GM19372 (cell line): ENCODE results near the gene TUBA3E.
"Not testable (repeated sequence)": the region's sequence is repeated elsewhere in the genome, so short reads cannot be mapped to it uniquely, and the experiment has no call there.

Experiments used
- ATAC-seq: cut with Tn5 transposase; IDR thresholded peaks from one replicate; pipeline ENCODE4 v1.9.1; 2021; ENCODE audit warnings: mild to moderate bottlenecking, low read depth, moderate library complexity; ENCODE audit not compliant: unreplicated experiment

The TUBA3E gene

DNA sequence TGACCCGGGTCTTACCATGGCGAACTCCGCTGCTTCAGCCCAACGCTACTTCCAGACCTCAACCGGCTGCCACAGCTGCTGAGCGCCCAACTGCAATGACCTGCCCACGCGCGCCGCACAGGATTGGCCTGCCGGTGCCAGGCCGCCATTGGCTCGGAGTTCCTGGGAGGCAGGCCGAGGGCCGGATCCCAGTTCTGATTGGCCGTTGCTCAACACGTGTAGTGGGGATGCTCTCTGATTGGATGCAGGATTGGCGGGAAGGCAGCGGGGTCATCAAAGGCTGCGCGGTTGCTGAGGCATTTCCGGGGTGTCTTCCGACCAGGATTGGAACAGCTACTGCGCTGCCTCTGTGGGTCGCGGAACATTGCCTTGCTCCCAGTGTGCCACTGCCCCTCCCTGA is at the start of gene TUBA3E:
Gene TUBA3E (minus strand): TSS at position 97 of the 400 bp plus-strand sequence. CDS start 79 bp downstream, at position 18.
- ATAC-seq, result no peak

GRCh38 chr2:130246430-130246829 is 48.2 kb upstream of the TUBA3E start:
- ATAC-seq, result no peak

- ATAC-seq, result no peak
Measured at GRCh38 chr2:130245976-130246375, 47.7 kb upstream of the TUBA3E start.

- ATAC-seq, result no peak
Measured at GRCh38 chr2:130243359-130243758, 45.1 kb upstream of the TUBA3E start.

- no peak for ATAC-seq
Measured at GRCh38 chr2:130241041-130241707, 42.9 kb upstream of the TUBA3E start.

- ATAC-seq, result not testable (repeated sequence)
Measured at GRCh38 chr2:130239581-130239980, 41.3 kb upstream of the TUBA3E start.

GRCh38 chr2:130233066-130233465 is 34.8 kb upstream of the TUBA3E start:
- ATAC-seq, result not testable (repeated sequence)

- ATAC-seq, result no peak
Measured at GRCh38 chr2:130231656-130232055, 33.4 kb upstream of the TUBA3E start.

- not testable (repeated sequence) for ATAC-seq
Measured at GRCh38 chr2:130230907-130231306, 32.7 kb upstream of the TUBA3E start.

DNA sequence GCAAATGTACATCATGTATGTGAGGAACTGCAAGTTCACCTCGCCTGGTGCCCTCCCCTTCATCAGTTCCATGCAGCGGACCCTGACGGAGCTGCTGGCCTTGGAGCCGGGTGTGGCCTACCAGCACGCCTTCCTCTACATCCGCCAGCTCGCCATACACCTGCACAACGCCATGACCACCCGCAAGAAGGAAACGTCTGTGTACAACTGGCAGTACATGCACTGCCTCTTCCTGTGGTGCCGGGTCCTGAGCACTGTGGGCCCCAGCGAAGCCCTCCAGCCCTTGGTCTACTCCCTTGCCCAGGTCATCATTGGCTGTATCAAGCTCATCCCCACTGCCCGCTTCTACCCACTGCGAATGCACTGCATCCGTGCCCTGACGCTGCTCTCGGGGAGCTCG is 32.1 kb upstream of the TUBA3E start:
- not testable (repeated sequence) for ATAC-seq

- not testable (repeated sequence) for ATAC-seq
Measured at GRCh38 chr2:130229161-130229510, 30.9 kb upstream of the TUBA3E start.

- not testable (repeated sequence) for ATAC-seq
Measured at GRCh38 chr2:130228467-130229160, 30.4 kb upstream of the TUBA3E start.

- ATAC-seq, result not testable (repeated sequence)
Measured at GRCh38 chr2:130228005-130228404, 29.8 kb upstream of the TUBA3E start.

DNA sequence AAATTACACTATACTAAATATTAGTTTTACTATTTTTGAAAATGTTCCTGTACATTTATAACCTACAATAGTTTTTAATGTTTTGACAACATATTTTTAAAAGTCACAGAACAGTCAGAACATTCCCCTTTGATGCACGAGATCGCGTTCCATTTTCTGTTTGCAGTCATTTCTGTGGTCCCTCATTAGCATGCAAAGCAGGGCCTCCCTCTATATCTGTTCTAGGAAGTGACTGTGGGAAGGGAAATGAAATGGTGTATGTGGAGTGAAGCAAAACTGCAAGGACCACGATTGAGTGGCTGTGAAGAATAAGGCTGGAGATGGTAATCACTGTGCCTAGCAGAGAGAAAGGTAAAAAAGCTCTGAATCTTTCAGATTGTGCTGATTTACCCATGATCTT is 24.3 kb upstream of the TUBA3E start:
- not testable (repeated sequence) for ATAC-seq

- ATAC-seq, result not testable (repeated sequence)
Measured at GRCh38 chr2:130220505-130220904, 22.3 kb upstream of the TUBA3E start.

DNA sequence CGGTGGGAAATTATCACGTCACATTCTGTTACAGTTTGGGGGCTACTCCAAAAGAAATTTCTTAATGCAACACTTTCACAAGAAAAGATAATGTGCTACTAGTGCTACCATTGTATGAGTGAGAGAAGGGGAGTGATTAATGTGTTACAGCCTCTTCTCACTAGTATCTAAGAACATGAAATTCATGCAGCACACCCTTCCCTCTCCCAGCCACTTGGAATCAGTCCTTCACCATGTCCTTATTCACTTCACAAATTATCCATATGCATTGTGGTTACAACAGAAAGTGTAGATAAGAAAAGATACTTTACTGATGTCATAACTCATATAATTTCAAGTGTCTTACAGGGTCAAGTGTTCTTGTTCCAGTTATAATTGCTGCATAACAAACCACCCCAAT is 20.9 kb upstream of the TUBA3E start:
- not testable (repeated sequence) for ATAC-seq

DNA sequence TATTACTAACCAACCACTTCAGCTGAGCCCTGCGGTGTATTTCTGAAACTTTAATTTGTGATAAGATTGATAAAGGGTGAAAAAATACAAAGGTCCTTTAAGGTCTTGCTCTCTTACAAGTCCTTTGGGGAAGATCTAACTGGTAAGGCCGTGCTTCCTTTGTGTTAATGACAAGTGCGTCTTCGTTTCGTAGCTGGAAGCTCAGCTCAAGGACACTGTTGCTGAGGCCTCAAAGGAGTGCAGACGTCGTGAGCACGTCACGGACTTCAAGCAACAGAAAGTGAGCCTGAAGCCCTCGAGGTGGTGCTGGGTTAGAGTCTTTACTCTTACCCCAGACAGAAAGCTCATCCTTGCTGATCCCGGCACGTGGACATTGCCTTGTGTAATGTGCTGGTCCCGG is 8.8 kb upstream of the TUBA3E start:
- ATAC-seq, result not testable (repeated sequence)

- not testable (repeated sequence) for ATAC-seq
Measured at GRCh38 chr2:130203150-130203549, 4.9 kb upstream of the TUBA3E start.

GRCh38 chr2:130202518-130202917 is 4.3 kb upstream of the TUBA3E start:
- ATAC-seq, result not testable (repeated sequence)

- not testable (repeated sequence) for ATAC-seq
Measured at GRCh38 chr2:130196052-130196451, 2.2 kb downstream of the TUBA3E start.

DNA sequence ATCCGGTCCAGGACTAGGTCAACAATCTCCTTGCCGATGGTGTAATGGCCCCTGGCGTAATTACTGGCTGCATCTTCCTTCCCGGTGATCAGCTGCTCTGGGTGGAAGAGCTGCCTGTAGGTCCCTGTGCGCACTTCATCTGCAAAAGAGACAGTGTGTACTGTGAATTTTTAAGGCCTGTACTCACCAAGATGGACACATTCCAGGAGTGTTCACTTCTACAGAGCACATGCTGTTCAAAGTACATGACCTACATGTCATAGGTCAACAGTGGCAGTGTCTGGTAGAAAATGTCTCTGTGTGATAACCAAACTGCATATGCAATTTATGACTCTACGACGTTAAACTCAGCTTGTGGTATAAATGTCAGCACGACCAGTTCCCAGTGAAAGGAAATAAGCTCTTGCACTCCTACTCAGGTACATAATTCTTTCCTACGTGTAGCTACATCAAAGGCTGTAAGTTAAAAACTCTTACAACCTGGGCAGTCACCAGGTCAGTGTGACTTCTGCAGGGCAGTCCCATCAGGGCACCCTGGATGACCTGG is 3.1 kb downstream of the TUBA3E start:
- not testable (repeated sequence) for ATAC-seq

DNA sequence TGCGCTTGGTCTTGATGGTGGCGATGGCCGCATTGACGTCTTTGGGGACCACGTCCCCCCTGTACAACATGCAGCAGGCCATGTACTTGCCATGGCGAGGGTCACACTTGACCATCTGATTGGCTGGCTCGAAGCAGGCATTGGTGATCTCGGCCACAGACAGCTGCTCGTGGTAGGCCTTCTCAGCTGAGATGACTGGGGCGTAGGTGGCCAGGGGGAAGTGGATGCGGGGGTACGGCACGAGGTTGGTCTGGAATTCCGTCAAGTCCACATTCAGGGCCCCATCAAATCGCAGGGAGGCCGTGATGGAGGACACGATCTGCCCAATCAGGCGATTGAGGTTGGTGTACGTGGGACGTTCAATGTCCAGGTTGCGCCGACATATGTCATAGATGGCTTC is 4.4 kb downstream of the TUBA3E start:
- ATAC-seq, result not testable (repeated sequence)
